ENCODE data around the gene CCR7.

CCR7 gene

GRCh38 chr17:40559564-40559916 lies 5.7 kb downstream of the CCR7 start:
- H3K27ac ChIP-seq (replicated peaks), result no peak overlapping the region
- no peak for TF ChIP-seq SPI1 (IDR thresholded peaks at IDR 0.05; ENCODE audit: borderline replicate concordance, low read depth)
- TF ChIP-seq GABPA (IDR thresholded peaks at IDR 0.05; ENCODE audit: low read depth), result no peak
- TF ChIP-seq CTCF (IDR thresholded peaks at IDR 0.05; ENCODE audit: insufficient read depth, low read length), result no peak
- TF ChIP-seq POLR2AphosphoS5 (IDR thresholded peaks at IDR 0.05; ENCODE audit: low read depth), result no peak
- no peak for DNase-seq (ENCODE audit: low read depth in 1 of 2, low spot score in 1 of 2)
- peaks cover 14% of the 10 kb centered on the region for H3K27me3 ChIP-seq (ENCODE audit: insufficient read depth, poor library complexity, severe bottlenecking)
- no peak overlapping the region for H3K4me3 ChIP-seq (replicated peaks; ENCODE audit: insufficient read depth, low read length)

GRCh38 chr17:40558890-40559563 lies 6.2 kb downstream of the CCR7 start:
- TF ChIP-seq POLR2AphosphoS5 (IDR thresholded peaks at IDR 0.05; ENCODE audit: low read depth) (no peak), GABPA (IDR thresholded peaks at IDR 0.05; ENCODE audit: low read depth) (no peak), REST (IDR thresholded peaks at IDR 0.05; ENCODE audit: insufficient replicate concordance, low read depth) (no peak), SPI1 (IDR thresholded peaks at IDR 0.05; ENCODE audit: borderline replicate concordance, low read depth) (no peak), CTCF (IDR thresholded peaks at IDR 0.05; ENCODE audit: insufficient read depth, low read length) (no peak)
- H3K27me3 ChIP-seq (ENCODE audit: insufficient read depth, poor library complexity, severe bottlenecking), result peaks cover 9% of the 10 kb centered on the region
- DNase-seq (ENCODE audit: low read depth in 1 of 2, low spot score in 1 of 2), result no peak
- H3K27ac ChIP-seq (replicated peaks), result no peak overlapping the region
- H3K4me3 ChIP-seq (replicated peaks; ENCODE audit: insufficient read depth, low read length), result no peak overlapping the region

- Histone ChIP-seq H3K27ac (replicated peaks) (no peak overlapping the region), H3K27me3 (ENCODE audit: insufficient read depth, poor library complexity, severe bottlenecking) (peaks cover 9% of the 10 kb centered on the region), H3K4me3 (replicated peaks; ENCODE audit: insufficient read depth, low read length) (no peak overlapping the region)
- TF ChIP-seq CTCF (IDR thresholded peaks at IDR 0.05; ENCODE audit: insufficient read depth, low read length) (no peak), POLR2AphosphoS5 (IDR thresholded peaks at IDR 0.05; ENCODE audit: low read depth) (no peak), GABPA (IDR thresholded peaks at IDR 0.05; ENCODE audit: low read depth) (no peak), SPI1 (IDR thresholded peaks at IDR 0.05; ENCODE audit: borderline replicate concordance, low read depth) (no peak), REST (IDR thresholded peaks at IDR 0.05; ENCODE audit: insufficient replicate concordance, low read depth) (no peak)
- no peak for DNase-seq (ENCODE audit: low read depth in 1 of 2, low spot score in 1 of 2)
Observed at GRCh38 chr17:40558300-40558889, 6.9 kb downstream of the CCR7 start.

Measured in HL-60 (cell line).